ENCODE data around the gene AHNAK2.
"Not testable (repeated sequence)": the region's sequence is repeated elsewhere in the genome, so short reads cannot be mapped to it uniquely, and the experiment has no call there.

AHNAK2 gene

GRCh38 chr14:104894331-104895206 is 83.6 kb downstream of the AHNAK2 start:
- DNase-seq: no peak

- DNase-seq: no peak
These were observed 84.6 kb downstream of the AHNAK2 start for GRCh38 chr14:104893435-104894207.

GRCh38 chr14:104892531-104893434 is 85.4 kb downstream of the AHNAK2 start:
- DNase-seq: no peak

GRCh38 chr14:104891664-104892530 is 86.3 kb downstream of the AHNAK2 start:
- DNase-seq: no peak

GRCh38 chr14:104891121-104891551 is 87.0 kb downstream of the AHNAK2 start:
- no peak for DNase-seq

- DNase-seq: not testable (repeated sequence)
These were observed 87.9 kb downstream of the AHNAK2 start for GRCh38 chr14:104890292-104890691.

GRCh38 chr14:104889375-104889757 is 88.8 kb downstream of the AHNAK2 start:
- DNase-seq: no peak

- DNase-seq: no peak
These were observed 89.4 kb downstream of the AHNAK2 start for GRCh38 chr14:104888489-104889374.

- no peak for DNase-seq
These were observed 90.3 kb downstream of the AHNAK2 start for GRCh38 chr14:104887623-104888488.

All from KG1 (cell line).